Kidney epithelial cell (primary cell): ENCODE results near the gene NRSN1. TPM values are rescaled to one million over a fixed set of nuclear protein-coding genes. Genes with fewer than 3 reads are reported as not detected.

Source experiments
- DNase-seq: peaks from one replicate; pipeline ENCODE4 v3.0.0-alpha.2; 2010; ENCODE audit warnings: low read depth
- H3K27me3 ChIP-seq: 2 replicates; pipeline ENCODE4 v1.6.0; 2011; ENCODE audit warnings: low read length; ENCODE audit not compliant: control insufficient read depth, insufficient read depth
- H3K36me3 ChIP-seq: 2 replicates; pipeline ENCODE4 v1.5.1; 2011; ENCODE audit warnings: low read length; ENCODE audit not compliant: control insufficient read depth, insufficient read depth
- H3K4me3 ChIP-seq: 2 replicates; pipeline ENCODE4 v1.5.1; 2011; ENCODE audit warnings: low read depth, mild to moderate bottlenecking, control low read depth, low read length
- CTCF ChIP-seq: IDR thresholded peaks from 2 replicates; pipeline ENCODE4 v1.5.1; 2011; ENCODE audit warnings: mild to moderate bottlenecking, moderate library complexity, low read length, control low read depth, inconsistent platforms; ENCODE audit not compliant: insufficient read depth, poor library complexity, severe bottlenecking
- total RNA-seq: library from RNA; depleted of rRNA; stranded (reverse); fragments of >200 nt; gene quantifications from 2 replicates; pipeline ENCODE4 v1.2.3, GENCODE V29; 2015

The NRSN1 gene
- total RNA-seq, 1 donor from 2014 or later, result not detected

GRCh38 chr6:24187965-24188577 lies 62.1 kb downstream of the NRSN1 start:
- H3K27me3 ChIP-seq, result no peaks in the 10 kb centered on the region
- no peak for TF ChIP-seq CTCF
- H3K36me3 ChIP-seq, result no peaks in the 10 kb centered on the region
- DNase-seq, result no peak
- no peak overlapping the region for H3K4me3 ChIP-seq

- TF ChIP-seq CTCF, result no peak
- Histone ChIP-seq H3K4me3 (no peak overlapping the region), H3K27me3 (no peaks in the 10 kb centered on the region), H3K36me3 (no peaks in the 10 kb centered on the region)
- DNase-seq, result no peak
Measured at GRCh38 chr6:24188578-24189080, 62.6 kb downstream of the NRSN1 start.

- H3K27me3 ChIP-seq, result no peaks in the 10 kb centered on the region
- H3K36me3 ChIP-seq, result no peaks in the 10 kb centered on the region
Measured at GRCh38 chr6:24191346-24191745, 65.3 kb downstream of the NRSN1 start.

GRCh38 chr6:24193364-24193763 lies 67.3 kb downstream of the NRSN1 start:
- no peaks in the 10 kb centered on the region for H3K27me3 ChIP-seq

More at GRCh38 chr6:24191346-24191745, 65.3 kb downstream of the NRSN1 start:
- TF ChIP-seq CTCF, result no peak
- DNase-seq, result no peak
- H3K4me3 ChIP-seq, result no peak overlapping the region

GRCh38 chr6:24194978-24195700 lies 69.1 kb downstream of the NRSN1 start:
- Histone ChIP-seq H3K27me3 (no peaks in the 10 kb centered on the region), H3K4me3 (no peak overlapping the region), H3K36me3 (peaks cover 1% of the 10 kb centered on the region)
- no peak for TF ChIP-seq CTCF
- peak; percentile 10 for DNase-seq

More at GRCh38 chr6:24193364-24193763, 67.3 kb downstream of the NRSN1 start:
- Histone ChIP-seq H3K36me3 (peaks cover 1% of the 10 kb centered on the region), H3K4me3 (no peak overlapping the region)
- no peak for DNase-seq
- TF ChIP-seq CTCF, result no peak
